Esophagus muscularis mucosa (tissue), 4 donors: ENCODE results near the gene DDX24. TPM values are rescaled to one million over a fixed set of nuclear protein-coding genes. Genes with fewer than 3 reads are reported as not detected.

Source experiments
- DNase-seq: peaks from one replicate; pipeline ENCODE4 v3.0.0-alpha.2; 2017; ENCODE audit errors: extremely low spot score
- H3K27ac ChIP-seq, 4 donors: fragments of 200-600 bp; sonication (generic); replicated peaks in 1 of 4; 1 replicate in 3 of 4; 2 replicates in 1 of 4; pipeline ENCODE4 v1.5.1; 2016 to 2019; ENCODE audit warnings: mild to moderate bottlenecking in 1 of 4
- H3K27me3 ChIP-seq, 4 donors: fragments of 200-600 bp; sonication (generic); one replicate each; pipeline versions ENCODE4 v1.5.1 to v1.6.0; 2016 to 2019
- H3K36me3 ChIP-seq, 4 donors: fragments of 200-600 bp; sonication (generic); one replicate each; pipeline ENCODE4 v1.5.1; 2016 to 2019
- H3K4me1 ChIP-seq, 4 donors: fragments of 200-600 bp; sonication (generic); one replicate each; pipeline ENCODE4 v1.5.1; 2016 to 2019
- H3K4me3 ChIP-seq, 4 donors: fragments of 200-600 bp; sonication (generic); 1 replicate in 2 of 4; 2 replicates in 2 of 4; pipeline ENCODE4 v1.5.1; 2016 to 2019; ENCODE audit warnings: mild to moderate bottlenecking in 4 of 4, moderate library complexity in 1 of 4
- H3K9me3 ChIP-seq, 4 donors: fragments of 200-600 bp; sonication (generic); 1 replicate in 3 of 4; 2 replicates in 1 of 4; pipeline ENCODE4 v1.5.1; 2016 to 2019
- EP300 ChIP-seq: sonication (generic); formaldehyde crosslinking; IDR thresholded peaks from one replicate; pipeline ENCODE4 v1.6.1; 2017; ENCODE audit warnings: antibody characterized with exemption
- POLR2A ChIP-seq: fragments of 450-650 bp; IDR thresholded peaks from one replicate; pipeline ENCODE4 v1.6.1; 2017; ENCODE audit warnings: antibody characterized with exemption, moderate library complexity, mild to moderate bottlenecking, low read depth
- POLR2AphosphoS5 ChIP-seq, 2 donors: sonication (generic); formaldehyde crosslinking; IDR thresholded peaks; one replicate each; pipeline ENCODE4 v1.6.1; 2017; ENCODE audit warnings: antibody characterized with exemption in 2 of 2
- WGBS: methylation state at CpG from one replicate; pipeline ENCODE4 v1.1.5; 2018; 5-methylcytosine and 5-hydroxymethylcytosine counted together
- intact Hi-C: fragments of 100-400 bp; cut with DNase I; formaldehyde crosslinking; loops from one replicate; pipeline ENCODE4 v1.15.1; 2023
- total RNA-seq, 4 donors: library from RNA; depleted of rRNA; stranded (reverse); fragments of >200 nt; gene quantifications; one replicate each; pipeline versions ENCODE4 v1.1.0 to v1.2.1, GENCODE V29; 2016
- TF ChIP-seq, protein P1 (sequence below), 3 experiments: fragments of 200-600 bp in 2 of 3; fragments of 450-650 bp in 1 of 3; sonication (generic) in 2 of 3; IDR thresholded peaks; one replicate each; pipeline ENCODE4 v1.5.1; 2017 to 2019; ENCODE audit warnings: antibody characterized with exemption in 3 of 3, mild to moderate bottlenecking in 2 of 3, moderate library complexity in 1 of 3

The DDX24 gene
- total RNA-seq, 4 donors from 2014 or later: 142 to 215 (median 176) TPM

DNA sequence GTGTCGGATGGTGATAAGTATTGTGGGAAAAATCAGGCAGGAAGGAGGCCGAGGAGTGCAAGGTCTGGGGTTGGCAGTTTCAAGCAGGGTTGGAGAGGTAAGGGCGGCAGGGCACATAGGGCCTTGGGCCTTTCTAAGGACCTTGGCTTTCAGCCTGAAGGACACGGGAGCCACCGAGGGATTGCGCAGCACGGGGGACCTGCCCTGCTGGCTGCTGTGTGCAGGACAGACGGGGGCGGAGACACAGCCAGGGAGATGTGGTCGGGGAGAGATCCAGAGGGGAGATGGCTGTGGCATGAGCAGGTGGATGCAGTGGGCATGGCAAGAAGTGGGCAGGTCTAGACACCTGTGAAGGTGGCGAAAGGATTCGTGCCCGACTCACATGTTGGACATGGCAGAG is 40.2 kb downstream of the DDX24 start:
- no peaks in the 10 kb centered on the region for H3K9me3 ChIP-seq
- DNase-seq: no peak
- peaks cover 0 to 27% (median 20%) of the 10 kb centered on the region in 4 donors for H3K36me3 ChIP-seq
- H3K4me1 ChIP-seq: peaks cover 7 to 18% (median 14%) of the 10 kb centered on the region in 4 donors
- intact Hi-C loops: no loop called here
- no peak overlapping the region for H3K27ac ChIP-seq
- TF ChIP-seq EP300 (no peak), POLR2A (no peak), POLR2AphosphoS5 (IDR thresholded peaks at IDR 0.05) (no peak)
- TF ChIP-seq, protein P1, sequence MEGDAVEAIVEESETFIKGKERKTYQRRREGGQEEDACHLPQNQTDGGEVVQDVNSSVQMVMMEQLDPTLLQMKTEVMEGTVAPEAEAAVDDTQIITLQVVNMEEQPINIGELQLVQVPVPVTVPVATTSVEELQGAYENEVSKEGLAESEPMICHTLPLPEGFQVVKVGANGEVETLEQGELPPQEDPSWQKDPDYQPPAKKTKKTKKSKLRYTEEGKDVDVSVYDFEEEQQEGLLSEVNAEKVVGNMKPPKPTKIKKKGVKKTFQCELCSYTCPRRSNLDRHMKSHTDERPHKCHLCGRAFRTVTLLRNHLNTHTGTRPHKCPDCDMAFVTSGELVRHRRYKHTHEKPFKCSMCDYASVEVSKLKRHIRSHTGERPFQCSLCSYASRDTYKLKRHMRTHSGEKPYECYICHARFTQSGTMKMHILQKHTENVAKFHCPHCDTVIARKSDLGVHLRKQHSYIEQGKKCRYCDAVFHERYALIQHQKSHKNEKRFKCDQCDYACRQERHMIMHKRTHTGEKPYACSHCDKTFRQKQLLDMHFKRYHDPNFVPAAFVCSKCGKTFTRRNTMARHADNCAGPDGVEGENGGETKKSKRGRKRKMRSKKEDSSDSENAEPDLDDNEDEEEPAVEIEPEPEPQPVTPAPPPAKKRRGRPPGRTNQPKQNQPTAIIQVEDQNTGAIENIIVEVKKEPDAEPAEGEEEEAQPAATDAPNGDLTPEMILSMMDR (IDR thresholded peaks at IDR 0.05): no peak
- no peaks in the 10 kb centered on the region for H3K27me3 ChIP-seq
- H3K4me3 ChIP-seq: no peak overlapping the region
- WGBS: 89% methylated on average over 8 of the region's 13 CpGs

DNA sequence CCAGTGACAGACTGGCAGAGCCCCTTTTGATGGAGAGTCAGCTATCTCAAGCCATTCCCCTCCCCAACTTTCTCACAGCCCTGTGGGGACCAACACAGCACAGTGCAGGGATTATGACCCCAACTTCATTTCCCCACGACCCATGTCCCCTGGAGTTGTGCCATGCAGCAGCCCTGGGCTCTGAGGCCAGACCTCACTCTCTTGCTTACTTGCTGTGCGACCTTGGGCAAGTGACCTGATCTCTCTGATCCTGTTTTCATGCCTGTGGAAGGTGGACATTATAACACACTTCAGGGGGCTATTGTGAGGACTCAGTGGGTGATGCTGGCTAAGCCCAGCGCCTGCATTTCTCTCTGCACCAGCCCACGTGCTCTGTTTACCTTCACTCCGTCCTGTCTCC is 40.8 kb downstream of the DDX24 start:
- WGBS: 90% methylated on average over 4 of the region's 5 CpGs
- peaks cover 7 to 18% (median 14%) of the 10 kb centered on the region in 4 donors for H3K4me1 ChIP-seq
- no peak overlapping the region for H3K4me3 ChIP-seq
- TF ChIP-seq EP300: no peak
- TF ChIP-seq, protein P1 (IDR thresholded peaks at IDR 0.05): no peak
- no peak for TF ChIP-seq POLR2A
- no peaks in the 10 kb centered on the region for H3K9me3 ChIP-seq
- DNase-seq: no peak
- H3K36me3 ChIP-seq: peaks cover 0 to 22% (median 14%) of the 10 kb centered on the region in 4 donors
- intact Hi-C loops: no loop called here
- H3K27ac ChIP-seq: no peak overlapping the region
- no peaks in the 10 kb centered on the region for H3K27me3 ChIP-seq

DNA sequence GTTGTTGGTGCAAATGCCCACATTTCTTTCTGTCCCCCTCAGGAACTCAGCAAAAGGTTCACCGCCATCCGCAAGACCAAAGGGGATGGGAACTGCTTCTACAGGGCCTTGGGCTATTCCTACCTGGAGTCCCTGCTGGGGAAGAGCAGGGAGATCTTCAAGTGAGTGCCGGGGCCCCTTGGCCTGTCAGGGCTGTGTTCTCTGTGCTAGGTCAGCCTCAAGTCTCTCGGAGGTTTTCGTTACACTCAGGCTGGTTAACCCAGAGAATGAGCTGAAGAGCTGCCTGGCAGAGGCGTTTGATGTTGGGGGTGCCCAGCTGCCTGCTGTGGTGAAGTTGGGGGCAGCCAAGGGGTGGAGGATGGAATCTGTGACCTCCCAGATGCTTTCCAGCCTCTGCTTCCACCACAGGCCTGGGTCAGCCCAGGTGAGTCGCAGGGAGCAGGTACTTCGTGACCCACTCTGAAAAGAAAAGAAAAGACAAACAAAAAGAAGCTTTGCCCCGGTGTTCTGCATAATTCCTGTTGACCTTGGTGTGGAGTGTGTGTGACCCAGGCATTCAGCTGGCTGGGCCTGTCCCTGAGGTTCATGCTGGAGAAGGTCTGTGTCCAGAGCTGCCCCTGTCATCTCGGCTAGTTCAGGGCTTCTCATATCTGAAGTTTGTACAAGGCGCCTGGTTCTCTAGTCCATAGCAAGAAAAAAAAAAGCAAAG is 41.9 kb downstream of the DDX24 start:
- no peak for DNase-seq
- no peak for TF ChIP-seq EP300
- intact Hi-C loops: loop anchor here (5.0 kb wide), 1 partner anchor 138 kb away; no protein-coding TSS in a partner anchor
- WGBS: 90% methylated on average over 10 of the region's 11 CpGs
- H3K27me3 ChIP-seq: no peaks in the 10 kb centered on the region
- peaks cover 7 to 18% (median 14%) of the 10 kb centered on the region in 4 donors for H3K4me1 ChIP-seq
- H3K27ac ChIP-seq: no peak overlapping the region
- no peak overlapping the region for H3K4me3 ChIP-seq
- peaks cover 0 to 10% (median 3%) of the 10 kb centered on the region in 4 donors for H3K36me3 ChIP-seq
- no peaks in the 10 kb centered on the region for H3K9me3 ChIP-seq

DNA sequence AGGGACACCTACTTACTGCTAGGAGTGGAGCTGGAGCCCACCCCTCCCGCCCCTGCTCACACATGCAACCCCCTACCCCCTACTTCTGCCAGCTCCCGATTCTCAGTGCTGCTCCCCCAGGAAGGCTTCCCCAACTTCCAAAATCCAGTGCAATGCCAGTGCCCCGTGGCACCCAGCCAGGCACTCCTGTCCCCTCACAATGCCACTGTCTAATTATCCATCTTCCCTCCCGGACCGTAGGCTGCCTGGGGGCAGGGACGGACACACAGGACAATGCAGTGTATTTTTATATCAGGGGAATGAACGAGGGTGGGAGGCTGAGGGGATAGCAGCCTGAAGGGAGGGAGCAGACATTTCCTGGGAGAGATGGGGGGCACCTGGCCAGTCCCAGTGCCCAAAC is 42.5 kb downstream of the DDX24 start:
- H3K27ac ChIP-seq: no peak overlapping the region
- no peak overlapping the region for H3K4me3 ChIP-seq
- WGBS: 82% methylated on average over 7 of the region's 7 CpGs
- intact Hi-C loops: loop anchor here (5.0 kb wide), 1 partner anchor 139 kb away; no protein-coding TSS in a partner anchor
- peaks cover 7 to 18% (median 14%) of the 10 kb centered on the region in 4 donors for H3K4me1 ChIP-seq
- H3K36me3 ChIP-seq: peaks cover 0 to 4% (median under 1%) of the 10 kb centered on the region in 4 donors
- no peaks in the 10 kb centered on the region for H3K27me3 ChIP-seq
- no peaks in the 10 kb centered on the region for H3K9me3 ChIP-seq
- DNase-seq: no peak
- TF ChIP-seq POLR2AphosphoS5 (IDR thresholded peaks at IDR 0.05) (no peak), EP300 (no peak), POLR2A (no peak)
- TF ChIP-seq, protein P1 (IDR thresholded peaks at IDR 0.05): no peak

DNA sequence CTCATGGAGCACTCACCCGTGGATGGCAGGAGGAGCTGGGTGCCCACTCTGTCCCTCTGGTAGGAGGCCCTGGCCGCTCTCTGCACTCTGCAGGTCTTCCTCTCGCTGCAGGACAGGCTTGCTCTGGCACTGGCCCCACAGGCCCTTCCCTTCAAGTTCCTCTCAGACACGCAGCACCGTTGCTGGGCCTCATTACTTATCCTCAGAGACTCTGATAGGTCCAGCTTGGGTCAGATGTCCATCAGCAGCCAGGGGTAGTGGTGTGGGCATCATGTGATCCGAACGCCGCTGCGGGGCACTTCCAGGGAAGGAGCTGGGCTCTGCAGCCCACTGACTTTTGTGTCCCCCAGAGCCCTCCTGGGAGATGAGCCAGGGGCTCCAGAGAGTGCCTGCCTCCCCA is 43.0 kb downstream of the DDX24 start:
- H3K27ac ChIP-seq: no peak overlapping the region
- no peak for DNase-seq
- 94% methylated on average over 8 of the region's 9 CpGs for WGBS

More for the DNA sequence above, 43.0 kb downstream of the DDX24 start:
- H3K36me3 ChIP-seq: no peaks in the 10 kb centered on the region
- no peaks in the 10 kb centered on the region for H3K9me3 ChIP-seq
- H3K27me3 ChIP-seq: no peaks in the 10 kb centered on the region
- H3K4me1 ChIP-seq: peaks cover 7 to 18% (median 14%) of the 10 kb centered on the region in 4 donors
- H3K4me3 ChIP-seq: no peak overlapping the region
- TF ChIP-seq EP300: no peak
- TF ChIP-seq, protein P1 (IDR thresholded peaks at IDR 0.05): no peak
- TF ChIP-seq POLR2A: no peak
- TF ChIP-seq POLR2AphosphoS5 (IDR thresholded peaks at IDR 0.05): no peak
- intact Hi-C loops: loop anchor here (2.0 to 5.0 kb wide), 2 partner anchors 99 to 139 kb away; no protein-coding TSS in a partner anchor
